NOMO-1 treated with DMSO at 0.1 percent for 48 hours (cell line): ENCODE results near the gene SIMC1.
"Not testable (repeated sequence)": the region's sequence is repeated elsewhere in the genome, so short reads cannot be mapped to it uniquely, and the experiment has no call there.

Experiments used
- DNase-seq: peaks from one replicate; lab custom pipeline; 2025; ENCODE audit not compliant: unreplicated experiment; lab: John Stamatoyannopoulos, UW

Gene SIMC1

DNA sequence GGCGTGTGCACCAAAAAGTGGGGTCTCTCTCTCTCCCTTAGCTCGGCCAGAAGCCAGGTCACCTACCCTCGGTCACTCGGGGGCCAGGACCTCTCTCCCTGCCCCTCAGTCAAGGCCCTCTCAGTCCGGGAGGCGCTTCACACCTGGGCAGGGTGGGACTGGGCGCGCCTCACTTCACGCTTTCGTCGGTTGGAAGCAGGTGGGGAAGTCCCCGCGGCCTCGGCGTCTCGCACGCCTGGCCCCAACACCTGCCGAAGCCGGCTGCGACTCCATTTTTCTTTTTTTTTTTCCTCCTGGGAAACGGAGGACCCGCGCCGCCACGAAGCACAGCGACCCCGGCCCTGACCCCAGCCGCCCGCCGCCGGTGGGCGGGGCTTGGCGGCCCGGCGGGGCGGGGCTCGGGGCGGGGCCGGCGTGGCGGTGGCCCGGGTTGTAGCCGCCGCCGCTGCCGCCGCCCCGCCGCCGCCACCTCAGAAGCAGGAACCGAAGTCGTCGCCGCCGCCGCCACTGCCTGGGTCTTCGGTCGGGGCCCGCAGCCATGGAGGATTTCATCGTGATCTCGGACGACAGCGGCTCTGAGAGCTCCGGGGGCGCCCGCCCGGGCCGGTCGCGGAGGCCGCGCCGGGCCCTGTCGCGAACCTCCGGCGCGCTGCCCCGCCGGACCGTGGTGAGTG, at the start of gene SIMC1:
Gene SIMC1 (plus strand): TSS at position 454 of the 674 bp plus-strand sequence. CDS start 85 bp downstream, at position 539.
- DNase-seq, result not testable (repeated sequence)

DNA sequence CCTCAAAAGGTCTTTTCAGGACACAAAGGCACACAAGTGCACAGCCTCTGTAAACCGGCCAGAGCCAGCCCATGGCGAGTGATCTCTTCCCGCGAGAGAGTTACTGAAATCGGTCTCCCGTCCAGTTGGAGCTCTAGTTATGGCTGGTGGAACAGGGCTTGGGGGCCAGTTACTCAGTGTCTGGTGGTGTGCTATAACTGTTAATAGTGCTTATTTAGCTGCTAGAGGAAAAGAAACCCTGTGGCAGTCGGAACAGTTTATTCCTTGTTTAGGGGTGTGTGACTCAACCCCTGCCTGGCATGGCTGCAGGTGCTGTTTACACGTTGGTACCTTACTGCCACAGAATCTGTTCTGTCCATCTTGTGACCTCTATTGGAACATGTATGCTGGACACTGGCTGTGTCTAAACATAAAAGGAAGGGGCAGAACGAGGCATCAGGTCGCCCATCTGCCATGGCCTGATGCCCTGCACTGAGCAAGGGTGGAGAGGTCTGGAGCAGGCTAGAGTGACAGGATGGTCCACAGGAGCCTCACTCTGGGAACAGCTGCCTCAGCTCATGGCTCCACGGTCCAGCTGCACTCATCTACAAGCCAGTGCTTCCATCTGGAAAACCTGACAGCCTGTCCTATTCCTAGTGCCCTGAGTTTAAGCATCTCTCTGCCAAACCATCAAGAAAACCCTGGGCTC, 49.6 kb upstream of the SIMC1 start:
- no peak for DNase-seq

DNA sequence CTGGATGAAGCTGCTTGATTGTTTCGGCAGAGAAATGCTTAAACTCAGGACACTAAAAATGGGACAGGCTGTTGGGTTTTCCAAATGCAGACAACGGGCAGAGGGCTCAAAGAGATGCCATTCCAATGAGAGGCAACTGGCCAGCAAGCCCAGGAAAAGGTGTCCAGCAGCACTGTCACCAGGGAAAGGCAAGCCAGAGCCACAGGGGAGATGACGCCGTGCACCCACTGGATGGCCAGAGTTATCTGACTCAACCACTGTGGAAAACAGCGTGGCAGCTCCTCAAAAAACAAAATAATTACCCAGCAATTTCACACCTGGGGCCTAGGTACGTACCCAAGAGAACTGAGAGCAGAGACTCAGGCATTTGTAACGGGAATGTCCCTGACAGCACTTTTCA, 48.4 kb upstream of the SIMC1 start:
- no peak for DNase-seq

DNA sequence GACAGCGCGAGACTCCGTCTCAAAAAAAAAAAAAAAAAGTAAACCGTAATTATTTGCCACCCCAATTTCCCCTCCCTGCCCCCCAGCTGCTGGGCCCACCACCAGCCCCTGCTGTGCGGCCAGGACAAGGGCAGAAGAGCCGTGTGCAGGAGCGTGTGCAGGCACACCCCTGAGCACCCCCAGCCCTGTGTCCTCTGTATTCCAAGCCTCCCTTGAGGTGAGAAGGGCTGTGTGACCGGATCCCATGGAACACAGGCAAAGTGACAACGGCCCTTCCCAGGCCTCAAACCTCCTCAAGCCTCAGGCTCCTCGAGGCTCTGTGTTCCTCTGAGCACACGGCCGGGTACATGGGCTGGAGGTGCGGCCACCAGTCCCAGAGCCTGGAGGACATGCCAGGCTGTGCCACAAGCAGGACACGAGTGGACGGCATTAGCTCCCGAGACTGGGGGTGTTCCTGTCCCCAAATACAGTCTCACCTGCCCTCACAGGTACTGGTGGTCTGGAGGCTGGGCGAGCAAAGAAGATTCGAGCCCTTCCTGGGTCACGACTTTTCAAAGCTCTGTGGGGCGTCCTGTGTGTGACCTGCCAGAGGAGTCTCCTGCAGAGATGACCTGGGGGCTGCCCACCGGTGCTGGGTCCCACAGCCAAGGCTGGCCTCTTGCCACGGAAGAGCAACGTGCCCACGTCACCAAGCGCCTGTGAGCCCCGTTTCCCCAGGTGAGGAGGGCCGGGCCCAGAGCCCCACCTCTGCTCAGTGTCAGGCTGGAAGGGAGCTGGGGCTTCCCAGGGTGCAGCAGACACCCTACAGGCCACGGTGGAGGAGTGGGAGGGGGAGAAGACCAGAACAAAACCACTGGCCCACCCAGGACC, 47.1 kb upstream of the SIMC1 start:
- no peak for DNase-seq

DNA sequence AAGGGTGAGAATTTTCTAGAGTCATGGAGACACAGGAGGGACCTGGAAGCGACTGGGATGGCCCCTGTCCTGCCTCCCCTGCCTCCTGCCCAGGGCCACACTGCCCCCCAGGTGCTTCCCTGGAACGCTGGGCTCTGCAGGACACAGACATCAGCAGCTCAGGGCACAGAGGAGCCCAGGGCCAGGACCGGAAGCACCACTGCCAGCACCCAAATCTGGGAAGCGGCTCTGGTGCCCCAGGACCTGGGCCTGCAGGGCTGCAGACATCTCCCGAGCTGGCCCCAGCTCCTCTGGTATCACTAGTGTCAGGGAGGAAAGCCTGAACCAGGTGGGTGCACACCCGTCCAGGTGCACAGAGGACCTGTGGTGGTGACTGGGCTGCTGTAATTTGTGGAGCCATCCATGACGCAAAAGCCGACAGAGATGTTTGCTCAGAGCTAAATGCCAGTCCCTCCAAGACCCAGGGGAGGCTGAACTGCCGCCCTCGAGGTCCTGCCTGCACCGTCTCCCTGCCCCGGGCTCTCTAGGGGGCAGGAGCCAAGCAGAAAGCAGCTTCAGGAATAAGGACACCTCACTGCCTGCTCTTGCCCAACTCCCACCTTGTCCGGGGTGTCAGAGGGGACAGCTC, 46.0 kb upstream of the SIMC1 start:
- DNase-seq, result no peak

DNA sequence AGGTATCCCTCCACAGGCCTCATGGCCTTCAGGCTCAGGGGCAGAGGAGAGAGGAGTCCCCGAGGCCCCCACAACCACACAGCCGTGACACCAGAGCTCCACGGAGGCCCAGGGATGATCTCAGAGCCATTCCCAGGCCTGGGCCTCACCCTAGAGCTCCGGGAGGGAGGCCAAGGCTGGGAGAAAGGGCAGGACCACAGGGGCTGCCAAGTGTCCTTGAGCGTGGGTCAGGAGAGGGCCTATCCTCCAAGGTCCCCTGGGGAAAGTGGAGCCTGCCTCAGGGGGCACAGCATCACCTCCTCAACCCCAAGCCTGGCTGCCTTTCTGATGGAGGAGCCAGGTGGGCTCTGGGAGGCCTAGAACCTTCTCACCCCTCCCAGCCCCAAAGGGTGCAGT, 45.5 kb upstream of the SIMC1 start:
- not testable (repeated sequence) for DNase-seq

DNA sequence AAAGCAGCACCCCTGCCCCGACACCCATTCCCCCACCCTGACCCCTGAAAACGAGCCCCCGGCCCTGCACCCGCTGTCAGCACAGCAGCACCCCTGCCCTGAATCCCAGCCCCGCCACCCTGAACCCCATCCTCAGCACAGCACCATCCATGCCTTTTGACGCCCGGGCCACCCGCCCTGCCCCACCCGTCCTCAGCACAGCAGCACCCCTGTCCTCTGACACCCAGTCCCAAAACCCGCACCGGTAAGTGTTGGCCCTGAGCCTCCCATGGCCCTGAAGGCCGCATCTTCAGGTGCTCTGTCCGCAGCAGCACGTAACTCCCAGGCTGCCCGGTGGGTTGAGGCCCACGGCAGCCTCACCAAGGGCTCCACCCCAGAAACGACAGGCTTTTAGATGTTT, 44.6 kb upstream of the SIMC1 start:
- not testable (repeated sequence) for DNase-seq

DNA sequence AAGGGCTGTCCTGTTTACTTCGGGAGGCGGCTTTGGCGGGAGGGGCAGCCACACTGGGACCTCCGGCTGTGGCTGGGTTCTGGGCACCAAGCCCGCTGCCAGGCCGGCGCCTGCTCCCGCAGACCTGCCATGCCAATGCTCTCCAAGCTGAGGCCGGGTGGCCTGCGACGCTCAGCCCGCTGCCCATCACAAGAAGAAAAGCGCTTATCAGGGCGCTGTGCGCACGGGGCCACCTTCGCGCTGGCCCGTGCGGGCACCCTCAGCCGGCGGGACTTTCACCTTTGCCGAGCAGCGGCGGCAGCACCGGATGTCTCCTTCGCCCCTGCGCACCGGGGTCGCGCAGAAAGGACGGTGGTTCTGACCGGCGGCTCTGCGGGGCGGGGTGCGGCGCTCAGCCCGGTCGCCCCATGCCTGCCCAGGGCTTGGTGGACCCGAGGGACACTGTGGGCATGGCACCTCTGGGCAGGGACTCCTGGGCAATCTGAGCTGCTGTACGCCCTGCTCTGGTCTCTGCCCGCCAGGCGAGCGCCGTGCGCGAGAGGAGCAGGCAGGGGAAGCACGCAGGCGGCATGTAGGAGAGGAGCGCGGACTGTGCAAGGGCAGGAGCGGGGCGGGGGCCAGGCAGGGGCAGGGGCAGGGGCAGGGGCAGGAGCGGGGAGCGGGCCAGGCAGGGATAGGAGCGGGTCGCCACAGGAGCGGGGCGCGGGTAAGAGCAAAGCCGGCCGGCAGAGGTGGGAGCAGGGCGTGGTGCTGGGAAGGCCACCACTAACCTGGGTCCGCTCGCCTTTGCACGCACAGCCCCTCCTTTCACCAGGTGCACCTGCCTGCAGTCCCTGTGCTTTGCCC, 43.8 kb upstream of the SIMC1 start:
- DNase-seq, result not testable (repeated sequence)

DNA sequence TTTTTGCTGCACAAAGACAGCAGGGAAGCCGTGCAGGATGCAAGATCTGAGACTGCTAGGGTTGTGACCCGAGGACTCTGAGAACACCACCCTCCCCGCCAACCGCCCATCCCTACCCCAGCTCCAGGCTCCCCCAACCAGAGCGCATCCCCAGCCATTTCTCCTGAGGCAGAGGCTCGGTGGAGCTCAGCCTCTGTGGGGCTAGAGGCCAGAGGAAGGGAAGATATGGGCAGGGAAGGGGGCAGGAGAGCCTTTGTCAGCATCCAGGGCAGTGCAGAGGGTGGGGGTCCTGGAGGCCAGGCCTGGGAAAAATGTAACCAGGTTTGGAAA, 43.2 kb upstream of the SIMC1 start:
- not testable (repeated sequence) for DNase-seq

DNA sequence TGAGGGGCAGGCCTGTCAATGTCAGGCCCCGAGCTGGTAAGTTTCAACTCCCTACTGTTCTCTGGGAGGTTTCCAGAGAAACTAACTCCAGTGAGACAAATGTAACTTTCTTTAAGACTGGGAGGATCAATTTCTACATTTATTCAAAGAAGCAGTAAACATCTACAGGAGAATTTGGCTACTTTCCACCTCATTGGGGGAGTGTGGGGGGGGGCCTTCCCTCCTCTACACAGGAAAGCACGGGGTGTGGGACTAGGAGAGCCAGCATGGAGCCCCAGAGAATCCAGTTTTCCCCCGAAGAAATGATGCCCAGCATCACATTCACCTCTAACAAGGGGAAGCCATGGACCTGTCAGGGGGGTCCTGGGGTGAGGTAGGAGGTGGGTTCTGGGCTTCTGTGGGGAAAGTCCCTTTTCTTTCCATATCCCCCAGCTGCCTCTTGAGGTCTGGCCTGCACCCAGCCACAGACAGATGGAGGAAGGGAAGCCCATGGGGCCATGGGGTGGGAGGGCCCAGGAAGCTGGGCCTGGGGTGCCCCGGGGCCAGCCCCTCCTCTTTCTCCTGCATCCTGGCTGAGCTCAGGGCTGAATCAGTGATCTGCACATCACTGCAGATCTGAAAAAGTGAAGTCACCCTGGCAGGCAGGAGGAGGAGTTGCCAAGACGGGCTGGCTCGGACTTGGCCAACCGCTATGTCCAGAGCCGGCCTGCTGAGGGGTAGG, 42.6 kb upstream of the SIMC1 start:
- DNase-seq, result not testable (repeated sequence)

DNA sequence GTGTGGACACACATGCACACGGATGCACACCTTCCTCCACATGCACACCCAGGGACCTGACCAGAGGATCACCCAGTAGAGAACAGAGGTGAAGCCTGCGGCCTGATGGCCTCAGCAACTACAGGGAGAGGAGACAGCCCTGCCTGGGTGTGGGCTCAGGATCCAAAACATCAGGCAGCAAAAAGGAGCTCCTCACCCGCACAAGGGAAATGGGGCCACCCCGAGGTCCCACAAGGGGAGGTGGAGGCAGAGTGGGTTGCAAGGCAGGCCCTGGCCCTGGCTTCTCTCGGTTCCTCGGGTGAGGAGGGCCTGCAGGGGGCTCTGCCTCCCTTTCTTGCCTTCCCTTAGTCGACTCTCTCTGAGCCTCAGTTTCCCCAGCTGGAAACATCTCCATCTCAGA, 41.4 kb upstream of the SIMC1 start:
- not testable (repeated sequence) for DNase-seq

DNA sequence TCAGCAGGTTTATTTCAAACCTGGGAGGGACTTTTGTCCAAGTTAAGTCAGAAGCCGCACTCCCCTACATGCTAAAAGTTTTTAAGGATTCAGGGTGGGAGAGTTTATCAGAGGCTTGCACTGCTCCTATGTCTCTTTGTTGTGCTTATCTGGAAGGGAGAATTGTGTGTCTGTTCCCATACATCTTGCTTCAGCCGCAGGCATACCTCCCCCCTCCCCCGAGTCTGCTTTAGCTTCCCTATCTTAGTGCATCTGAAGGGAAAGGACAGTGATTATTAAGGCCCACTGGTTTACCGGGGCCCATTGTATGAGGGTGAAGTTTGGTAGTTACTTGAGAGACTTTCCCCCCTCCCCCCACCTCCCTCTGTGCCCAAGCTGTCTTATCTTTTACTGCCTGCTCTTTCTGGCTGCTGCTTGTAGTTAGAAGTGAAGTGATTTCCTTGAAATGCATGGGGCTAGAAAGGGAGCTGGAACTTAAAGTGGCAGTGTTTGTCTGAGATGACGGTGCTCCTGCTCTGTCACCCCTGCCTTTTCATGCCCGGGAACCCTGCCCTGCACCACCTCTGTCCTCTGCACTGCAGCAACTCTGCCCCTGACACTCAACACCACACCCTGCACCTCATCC, 40.9 kb upstream of the SIMC1 start:
- DNase-seq, result not testable (repeated sequence)

DNA sequence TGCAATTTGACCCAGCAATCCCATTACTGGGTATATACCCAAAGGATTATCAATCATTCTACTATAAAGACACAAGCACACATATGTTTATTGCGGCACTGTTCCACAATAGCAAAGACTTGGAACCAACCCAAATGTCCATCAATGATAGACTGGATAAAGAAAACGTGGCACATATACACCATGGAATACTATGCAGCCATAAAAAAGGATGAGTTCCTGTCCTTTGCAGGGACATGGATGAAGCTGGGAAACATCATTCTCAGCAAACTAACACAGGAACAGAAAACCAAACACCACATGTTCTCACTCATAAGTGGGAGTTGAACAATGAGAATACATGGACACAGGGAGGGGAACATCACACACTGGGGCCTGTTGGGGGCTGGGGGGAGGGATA, 39.9 kb upstream of the SIMC1 start:
- not testable (repeated sequence) for DNase-seq

DNA sequence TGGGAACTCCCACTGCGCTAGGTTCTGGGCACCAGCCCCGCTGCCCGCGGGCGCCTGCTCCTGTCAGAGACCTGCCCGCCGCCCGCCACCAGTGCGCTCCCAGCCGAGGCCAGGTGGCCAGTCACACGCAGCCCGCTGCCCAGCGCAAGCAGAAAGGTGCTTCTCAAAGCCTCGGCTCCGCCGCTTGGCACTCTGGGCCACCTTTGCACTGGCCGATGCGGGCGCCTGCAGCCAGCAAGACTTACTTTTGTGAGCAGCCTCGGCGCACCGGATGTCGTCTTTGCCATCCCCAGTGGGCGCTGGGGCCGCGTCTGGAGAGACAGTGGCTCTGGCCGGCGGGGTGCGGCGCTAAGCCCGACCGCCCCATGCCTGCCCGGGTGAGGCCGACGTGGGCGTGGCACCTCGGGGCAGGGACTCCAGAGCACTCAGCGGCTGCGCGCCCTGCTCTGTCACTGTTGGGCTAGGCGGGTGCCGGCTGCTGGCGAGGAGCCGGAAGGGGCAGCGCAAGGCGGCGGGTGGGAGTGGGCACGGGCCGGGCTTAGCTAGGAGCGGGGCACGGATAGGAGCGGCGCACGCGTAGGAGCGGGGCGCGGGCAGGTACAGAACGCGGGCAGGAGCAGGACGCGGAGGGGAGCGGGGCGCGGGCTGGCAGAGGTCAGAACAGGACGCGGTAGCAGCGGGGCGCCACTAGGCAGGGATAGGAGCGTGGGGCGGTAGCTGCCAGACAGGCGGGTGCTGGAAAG, 39.1 kb upstream of the SIMC1 start:
- DNase-seq, result not testable (repeated sequence)

DNA sequence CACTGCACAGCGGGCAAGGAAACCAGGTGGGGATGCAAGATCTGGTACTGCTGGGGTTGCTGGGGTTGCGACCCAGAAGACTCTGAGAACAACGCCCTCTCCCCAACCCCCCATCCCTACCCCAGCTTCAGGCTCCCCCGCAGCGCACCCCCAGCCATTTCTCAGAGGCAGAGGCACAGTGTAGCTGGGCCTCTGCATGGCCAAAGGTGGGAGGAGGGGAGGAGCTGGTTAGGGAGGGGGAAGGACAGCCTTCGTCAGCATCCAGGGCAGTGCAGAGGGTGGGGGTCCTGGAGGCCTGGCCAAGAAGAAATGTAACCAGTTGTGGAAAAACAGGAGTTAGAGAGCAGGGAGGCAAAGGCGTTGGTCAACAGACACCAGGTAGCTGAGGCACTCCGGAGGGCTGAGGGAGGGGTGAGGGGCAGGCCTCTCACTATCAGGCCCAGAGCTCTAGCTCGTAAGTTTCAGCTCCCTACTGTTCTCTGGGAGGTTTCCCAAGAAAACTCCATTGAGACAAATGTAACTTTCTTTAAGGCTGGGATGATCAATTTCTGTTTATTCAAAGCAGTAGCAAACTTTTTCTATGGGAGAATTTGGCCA, 38.3 kb upstream of the SIMC1 start:
- not testable (repeated sequence) for DNase-seq

DNA sequence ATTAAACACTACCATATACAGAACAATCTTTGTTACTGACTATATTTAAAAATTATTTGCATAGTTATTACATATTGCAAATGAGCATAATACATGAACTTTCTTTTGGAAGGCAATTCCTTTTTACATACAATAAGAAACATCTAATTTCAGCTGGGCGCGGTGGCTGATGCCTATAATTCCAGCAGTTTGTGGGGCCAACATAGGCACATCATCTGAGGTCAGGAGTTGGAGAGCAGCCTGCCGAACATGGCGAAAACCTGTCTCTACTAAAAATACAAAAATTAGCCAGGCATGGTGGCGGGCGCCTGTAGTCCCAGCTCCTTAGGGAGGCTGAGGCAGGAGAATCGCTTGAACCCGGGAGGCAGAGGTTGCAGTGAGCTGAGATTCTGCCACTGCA, 36.4 kb upstream of the SIMC1 start:
- no peak for DNase-seq

DNA sequence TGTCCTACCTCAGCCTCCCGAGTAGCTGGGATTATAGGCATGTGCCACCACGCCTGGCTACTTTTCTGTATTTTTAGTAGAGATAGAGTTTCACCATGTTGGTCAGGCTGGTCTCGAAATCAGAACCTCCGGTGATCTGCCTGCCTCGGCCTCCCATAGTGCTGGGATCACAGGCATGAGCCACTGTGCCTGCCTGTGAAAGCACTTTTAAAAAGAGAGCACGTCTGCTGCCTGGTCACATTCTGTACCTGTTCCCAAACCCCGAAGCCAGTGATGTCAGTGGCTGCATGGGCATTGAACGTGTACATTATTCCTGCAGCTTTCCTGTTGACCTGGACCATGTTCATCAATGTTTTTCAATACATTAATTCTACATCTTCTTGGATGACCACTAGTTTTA, 35.1 kb upstream of the SIMC1 start:
- no peak for DNase-seq

DNA sequence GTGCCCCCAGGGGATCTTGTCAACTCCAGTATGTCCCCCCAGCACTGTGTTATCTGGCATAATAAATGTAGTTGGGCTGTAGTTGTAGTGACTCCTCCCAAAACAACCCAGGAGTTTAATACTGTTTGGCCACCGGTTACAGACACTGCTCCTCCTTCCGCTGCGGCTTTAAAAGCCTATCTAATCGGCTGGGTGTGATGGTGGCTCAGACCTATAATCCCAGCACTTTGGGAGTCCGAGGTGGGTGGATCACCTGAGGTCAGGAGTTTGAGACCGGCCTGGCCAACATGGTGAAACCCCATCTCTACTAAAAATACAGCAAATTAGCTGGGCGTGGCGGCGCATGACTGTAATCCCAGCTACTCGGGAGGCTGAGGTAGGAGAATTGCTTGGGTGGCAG, 34.7 kb upstream of the SIMC1 start:
- not testable (repeated sequence) for DNase-seq
